Embryonic facial prominence (tissue), 1 donor: ENCODE results near the gene SRPX.

Experiments used
- DNase-seq: peaks from one replicate; pipeline ENCODE4 v3.0.0-alpha.2; 2016; ENCODE audit errors: extremely low spot score

Gene SRPX

DNA sequence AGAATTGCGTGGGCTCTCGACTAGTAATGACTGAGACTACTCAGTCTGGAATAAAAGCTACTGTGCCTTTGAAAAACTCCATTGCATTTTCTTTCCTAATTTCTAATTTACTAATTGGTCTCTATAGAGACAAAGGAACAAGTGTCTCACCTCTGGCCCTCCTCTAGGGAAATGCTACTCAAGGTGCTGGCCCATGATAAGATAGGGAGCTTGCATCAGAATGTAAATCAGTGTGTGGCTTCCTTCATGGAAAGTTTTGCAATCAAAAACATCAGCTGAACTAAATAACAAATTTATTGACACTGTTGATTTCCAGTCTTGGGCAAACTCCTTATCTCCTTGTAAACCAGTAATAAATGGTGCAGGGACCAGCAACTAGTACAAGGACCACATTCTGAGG is 81.8 kb downstream of the SRPX start:
- DNase-seq, result no peak

DNA sequence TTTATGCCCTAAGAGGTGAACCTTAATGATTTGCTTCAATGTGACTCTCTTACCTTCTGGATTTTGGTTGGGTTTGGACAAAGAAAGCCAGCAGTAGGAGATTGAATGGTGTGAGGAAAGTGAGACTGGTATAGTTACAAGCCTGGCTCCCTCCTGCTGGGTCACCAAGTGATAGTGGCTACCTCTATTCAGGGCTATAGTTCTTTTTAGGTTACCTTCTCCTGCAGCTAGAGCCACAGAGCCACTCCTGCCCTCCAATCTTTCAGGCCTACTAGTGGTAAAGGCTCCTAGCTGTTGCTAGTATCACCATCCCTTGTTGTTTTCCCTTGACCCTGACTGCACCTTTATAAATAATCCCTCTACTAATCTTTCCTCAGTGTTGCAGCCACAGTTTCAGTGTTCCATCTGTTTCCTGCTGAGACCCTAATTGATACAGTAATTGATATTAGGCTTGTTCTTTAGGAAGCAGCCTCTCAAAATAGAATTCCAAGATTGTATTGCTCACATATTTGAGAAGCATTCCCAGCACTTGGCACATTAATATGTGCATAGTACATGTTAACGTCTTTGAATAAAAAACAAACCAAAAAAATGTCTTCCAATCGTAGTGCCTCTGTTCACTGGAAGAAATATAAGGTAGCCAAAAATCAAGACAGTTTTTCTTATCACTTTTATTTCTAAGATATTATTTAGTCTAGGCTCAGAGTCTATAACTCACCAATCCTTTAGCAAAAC is 82.3 kb downstream of the SRPX start:
- DNase-seq, result no peak

DNA sequence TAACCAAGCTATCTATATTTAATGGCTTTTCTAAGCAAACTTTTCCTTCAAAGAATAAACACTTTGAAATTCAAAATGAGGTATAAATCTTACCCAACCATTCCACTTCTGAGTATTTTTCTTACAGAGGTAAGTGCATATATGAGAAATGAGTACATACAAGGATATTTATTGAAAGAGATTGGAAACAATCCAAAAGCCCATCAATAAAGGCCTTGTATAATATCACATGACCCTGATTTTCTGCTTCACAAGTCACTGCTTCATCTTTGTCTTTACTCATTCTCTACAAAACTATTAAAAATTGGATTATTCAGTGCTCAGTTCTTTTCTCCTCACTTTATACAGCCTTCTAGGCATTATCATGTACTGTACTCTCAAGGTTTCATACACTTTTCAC is 91.3 kb downstream of the SRPX start:
- DNase-seq, result no peak

DNA sequence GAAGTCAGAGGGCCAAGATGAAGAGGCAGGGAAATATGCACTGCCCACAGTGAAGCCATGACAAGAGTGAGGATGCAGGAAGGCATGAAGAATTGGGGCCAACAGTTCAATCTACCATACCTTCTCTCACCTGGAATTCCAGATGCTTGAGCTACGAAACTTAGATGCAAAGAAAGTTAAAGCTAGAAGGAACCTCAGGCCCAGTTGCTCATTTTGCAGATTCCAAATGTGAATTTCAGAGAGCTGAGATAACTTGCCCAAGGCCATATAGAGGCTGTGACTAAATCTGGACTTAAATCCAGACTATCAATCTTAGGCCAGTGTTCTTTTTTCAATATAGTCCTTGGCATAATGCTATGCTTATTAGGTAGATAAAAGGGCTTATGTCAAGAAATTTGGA is 92.7 kb downstream of the SRPX start:
- no peak for DNase-seq

DNA sequence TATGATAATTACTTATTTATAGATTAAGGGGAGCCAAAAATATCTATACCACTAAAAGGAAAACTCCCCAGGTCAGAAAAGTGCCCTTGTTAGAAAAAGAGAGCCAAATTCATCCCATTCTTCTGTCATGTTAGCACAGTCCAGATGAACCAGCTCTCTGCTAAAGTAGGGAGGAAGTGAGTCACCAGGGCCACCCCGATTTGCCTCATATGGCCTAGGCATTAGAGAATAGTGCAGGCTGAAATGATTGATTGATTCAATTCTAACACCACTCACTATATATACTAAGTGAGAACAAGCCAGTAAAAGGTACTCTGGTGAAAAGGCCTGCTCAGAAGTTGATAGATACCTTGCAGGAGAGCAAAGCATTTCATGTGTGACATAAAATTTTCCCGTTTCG is 94.5 kb downstream of the SRPX start:
- DNase-seq, result no peak

DNA sequence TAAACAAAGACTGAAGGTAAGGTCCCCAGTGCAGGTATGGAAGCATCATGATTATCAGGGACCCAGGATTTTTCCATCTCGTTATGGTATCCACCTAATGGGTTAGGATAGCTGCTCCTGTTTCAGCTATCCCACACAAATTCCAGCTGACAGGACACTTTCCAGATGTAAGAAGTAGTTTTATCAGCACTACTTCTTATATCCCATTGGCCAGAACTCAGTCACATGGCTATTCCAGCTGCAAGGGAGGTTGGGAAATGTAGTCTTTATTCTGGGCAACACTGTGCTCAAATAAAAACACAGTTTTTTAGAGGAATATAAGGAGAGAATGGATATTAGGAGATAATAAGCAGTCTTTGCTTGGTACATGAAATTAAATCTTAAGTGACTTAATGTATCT is 96.7 kb downstream of the SRPX start:
- no peak for DNase-seq

DNA sequence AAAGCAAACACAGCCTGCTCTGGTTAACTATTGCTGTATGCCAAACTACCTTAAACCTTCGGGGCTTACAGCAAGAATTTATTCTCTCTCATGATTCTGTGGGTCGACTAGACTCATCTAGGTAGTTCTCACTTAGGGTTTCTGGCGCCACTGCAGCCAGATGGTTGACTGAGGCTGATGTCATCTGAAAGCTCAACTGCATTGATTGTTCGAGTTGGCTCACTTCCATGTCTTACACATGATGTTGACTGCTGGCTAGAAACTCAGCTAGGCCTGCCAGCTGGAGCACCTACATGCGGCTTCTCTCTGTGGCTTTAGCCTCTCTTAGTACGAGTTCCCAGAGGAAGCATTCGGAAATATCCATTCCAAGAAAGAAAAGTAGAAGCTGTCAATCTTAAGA is 103.2 kb downstream of the SRPX start:
- no peak for DNase-seq

DNA sequence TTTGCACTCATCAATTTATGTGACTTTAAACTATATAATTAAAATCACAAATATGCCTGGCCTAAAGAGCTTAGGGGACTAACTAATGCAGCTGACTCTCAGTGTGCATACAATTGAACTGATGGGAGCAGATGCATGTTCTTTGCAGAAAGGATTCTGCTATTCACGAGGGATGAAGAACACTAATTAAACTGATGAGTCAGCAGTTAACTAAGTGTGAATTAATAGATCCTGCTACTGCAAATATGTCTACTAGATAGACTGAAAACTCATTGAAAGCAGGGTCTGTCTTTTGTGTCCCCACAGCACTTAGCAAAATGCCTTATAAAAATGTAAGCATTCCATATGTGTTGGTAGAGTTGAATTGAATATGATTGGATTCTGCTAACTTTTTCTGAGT is 104.0 kb downstream of the SRPX start:
- DNase-seq, result no peak

DNA sequence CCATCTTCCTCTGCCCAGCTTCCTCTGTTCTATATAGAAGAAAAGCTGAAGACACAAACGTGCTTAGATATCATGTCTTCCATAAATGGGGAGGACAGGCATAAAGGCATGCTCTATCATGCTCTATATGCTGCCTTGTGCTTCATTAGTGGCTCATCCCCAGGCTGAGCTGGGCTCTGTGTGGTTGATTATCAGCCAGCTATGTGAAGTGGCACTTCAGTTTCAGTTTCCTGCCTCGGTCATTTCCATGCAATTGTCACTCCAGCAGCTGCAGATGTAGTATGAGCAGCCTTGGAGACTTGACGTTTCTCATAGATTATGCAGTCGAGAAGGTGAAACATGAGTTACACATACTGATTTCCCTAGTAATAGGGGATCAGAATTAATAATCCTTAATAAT is 108.1 kb downstream of the SRPX start:
- no peak for DNase-seq

DNA sequence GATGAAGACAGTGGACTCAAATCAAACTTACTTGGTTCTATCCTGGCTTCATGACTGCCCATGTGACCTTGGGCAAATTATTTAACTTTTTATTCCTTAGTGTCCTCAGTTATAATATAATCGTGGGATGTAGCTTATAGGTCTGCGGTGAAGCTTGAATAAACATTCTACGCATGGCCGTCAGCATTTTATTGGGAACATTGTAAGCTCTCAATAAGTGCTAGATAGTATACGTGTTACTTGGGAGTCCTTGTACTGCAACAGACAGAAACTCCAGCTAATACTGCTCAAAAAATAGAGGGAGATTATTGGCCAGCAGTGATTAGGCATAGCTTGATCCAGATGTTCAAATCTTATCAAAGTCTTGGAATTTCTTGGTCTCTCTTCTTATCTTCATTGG is 109.5 kb downstream of the SRPX start:
- no peak for DNase-seq

DNA sequence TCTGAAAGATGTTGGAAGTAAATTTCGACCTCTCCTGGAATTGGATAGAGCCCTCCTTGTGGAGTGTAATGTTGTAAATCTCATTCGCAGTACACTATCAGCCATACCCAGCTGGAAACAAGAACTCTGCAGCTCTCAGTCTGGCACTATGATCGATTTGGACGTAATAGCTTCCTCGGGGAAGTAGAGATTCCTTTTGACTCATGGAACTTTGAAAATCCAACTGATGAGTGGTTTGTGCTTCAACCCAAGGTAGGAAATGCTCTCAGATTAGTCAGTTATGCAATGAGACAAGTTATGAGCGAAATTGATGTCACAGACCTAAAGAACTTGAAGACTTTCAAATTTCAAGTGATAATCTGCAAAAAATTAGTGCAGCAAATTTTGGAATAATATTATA is 110.4 kb downstream of the SRPX start:
- DNase-seq, result no peak

DNA sequence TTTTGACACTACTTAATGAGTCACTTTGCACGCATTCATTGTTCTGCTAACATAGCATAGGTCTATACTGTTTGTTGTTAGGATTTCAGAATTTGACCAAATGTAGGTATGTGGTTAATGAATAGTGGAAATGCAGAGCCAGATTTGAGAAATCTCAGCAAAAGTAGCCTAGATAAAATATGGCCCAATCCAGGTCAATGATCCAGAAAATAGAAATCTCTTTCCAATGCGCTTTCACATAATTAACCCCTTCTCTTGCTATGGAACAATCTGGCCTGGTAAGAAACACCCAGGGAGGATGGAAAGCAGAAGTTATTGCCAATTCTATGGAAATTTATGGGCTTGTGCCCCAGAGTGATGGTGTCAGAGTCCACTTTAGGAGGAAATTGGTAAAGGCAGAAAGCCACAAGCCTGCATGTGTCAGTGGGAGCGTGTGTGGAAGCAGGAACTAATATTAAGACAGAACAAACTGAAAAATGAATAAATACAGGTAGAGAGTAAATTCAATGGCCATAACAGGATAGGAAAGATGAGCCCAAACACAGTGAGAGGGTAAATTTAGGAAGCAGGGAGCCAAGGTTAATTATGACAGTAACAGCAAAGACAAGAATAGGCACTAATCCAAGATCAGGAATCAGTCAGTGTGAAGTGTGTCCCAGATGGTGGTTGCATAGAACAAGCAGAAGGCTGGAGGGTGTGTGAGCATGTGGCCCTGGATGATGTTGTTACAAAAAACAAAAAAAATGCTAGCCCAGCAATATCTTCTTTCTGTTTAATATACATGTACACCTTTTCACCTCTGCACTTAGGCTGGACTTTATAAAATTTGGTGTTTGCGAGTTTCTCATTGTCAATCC is 111.4 kb downstream of the SRPX start:
- DNase-seq, result no peak

DNA sequence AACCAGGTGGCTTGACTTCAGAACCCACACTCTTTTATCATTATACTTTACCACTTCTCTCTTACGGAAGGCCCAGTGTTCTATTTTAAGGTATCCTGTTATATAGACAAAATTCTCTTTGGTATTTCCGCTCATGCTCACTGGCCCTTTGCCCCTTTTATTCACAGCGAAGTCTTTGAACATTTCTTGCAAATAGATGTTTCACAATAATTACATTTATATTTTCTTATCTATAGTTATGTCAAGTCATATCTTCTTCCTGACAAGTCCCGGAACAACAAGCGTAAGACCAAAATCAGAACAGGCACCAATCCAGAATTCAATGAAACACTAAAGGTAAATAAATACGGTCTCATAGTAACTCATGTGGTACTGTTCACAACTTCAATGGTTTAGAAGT is 112.3 kb downstream of the SRPX start:
- DNase-seq, result no peak

DNA sequence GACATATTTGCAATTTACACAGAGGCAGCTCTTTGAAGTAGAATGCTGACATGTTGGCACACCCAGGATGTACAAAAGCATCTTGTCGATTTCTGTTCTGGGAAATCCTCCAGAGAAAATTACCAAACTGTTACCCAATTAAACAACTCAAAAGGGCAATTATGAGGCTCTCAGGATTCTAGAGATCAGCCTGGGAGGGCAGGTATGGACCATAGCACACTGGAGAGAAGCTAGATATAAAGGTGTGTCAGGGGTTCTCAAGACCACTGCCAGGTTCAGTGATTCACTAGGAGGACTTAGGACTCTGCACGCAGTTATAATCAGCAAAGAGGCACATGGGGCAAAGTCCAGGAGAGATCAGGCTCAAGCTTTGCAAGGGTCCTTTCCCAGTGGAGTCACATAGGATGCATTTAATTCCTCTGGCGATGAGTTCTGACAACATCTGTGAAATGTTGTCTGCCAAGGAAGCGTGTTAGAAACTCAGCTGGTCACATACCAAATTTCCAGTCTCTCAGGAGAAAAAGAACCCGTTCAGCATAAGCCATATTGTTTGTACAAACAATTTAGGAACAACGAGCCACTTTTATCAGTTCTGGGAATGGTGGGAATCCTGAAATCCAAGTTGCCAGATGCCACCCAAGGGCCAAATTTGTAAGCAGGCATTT is 113.5 kb downstream of the SRPX start:
- DNase-seq, result no peak

DNA sequence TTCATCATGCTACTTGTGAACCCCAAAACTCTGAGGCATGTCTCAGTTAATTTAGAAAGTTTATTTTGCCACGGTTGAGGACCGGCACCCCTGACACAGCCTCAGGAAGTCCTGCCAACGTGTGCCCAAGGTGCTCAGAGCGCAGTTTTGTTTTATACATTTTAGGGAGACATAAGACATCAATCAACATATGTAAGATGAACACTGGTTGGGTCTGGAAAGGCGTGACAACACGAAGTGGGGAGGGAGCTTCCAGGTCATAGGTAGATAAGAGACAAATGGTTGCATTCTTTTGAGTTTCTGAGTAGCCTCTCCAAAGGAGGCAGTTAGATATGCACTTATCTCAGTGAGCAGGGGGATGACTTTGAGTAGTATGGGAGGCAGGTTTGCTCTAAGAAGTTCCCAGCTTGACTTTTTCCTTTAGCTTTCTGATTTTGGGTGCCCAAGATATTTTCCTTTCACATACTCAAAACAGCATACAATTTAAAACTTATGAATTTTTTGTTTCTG is 115.4 kb downstream of the SRPX start:
- DNase-seq, result no peak

DNA sequence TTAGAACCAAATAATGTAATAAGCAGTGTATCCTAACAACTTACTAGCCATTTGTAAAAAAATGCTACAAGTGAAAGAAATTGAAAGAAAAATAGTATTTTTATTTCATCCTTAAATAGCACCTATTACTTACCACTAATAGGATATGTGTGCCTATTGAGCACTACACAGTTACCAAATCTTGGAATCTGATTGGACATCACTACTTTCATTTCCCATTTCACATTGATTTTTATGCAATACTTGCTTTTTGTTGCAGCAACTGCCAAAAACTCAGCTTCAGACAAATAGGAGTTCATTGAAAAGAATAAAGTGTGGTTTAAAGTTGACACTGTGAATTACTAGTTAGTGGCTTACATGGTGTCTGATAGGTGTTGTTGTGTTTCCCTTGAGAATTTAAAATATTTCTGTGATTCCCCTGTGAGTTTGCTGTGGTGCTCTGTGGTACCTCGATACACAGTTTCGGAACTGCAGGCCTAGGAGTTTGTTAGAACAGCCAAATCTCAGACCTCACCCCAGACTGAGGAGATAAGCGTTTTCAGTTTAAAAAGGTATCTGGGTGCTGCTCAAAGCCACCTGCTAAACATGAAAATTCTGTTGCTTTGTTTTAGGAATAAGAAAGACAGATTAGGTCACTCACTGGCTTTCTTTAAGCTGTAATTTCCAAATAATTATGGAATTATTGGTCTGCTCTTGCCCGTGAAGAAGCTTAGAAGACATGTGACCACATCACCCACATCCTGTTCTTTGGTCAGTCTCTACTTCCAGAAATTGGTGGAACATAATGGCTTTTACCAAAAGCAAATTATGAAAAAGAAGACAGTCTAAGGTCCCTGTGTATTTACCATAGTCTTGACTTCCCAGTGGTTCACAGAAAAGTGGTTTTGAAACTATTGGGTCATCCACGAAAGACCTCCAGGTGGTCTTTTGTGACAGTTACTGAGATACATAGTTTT is 116.5 kb downstream of the SRPX start:
- no peak for DNase-seq

DNA sequence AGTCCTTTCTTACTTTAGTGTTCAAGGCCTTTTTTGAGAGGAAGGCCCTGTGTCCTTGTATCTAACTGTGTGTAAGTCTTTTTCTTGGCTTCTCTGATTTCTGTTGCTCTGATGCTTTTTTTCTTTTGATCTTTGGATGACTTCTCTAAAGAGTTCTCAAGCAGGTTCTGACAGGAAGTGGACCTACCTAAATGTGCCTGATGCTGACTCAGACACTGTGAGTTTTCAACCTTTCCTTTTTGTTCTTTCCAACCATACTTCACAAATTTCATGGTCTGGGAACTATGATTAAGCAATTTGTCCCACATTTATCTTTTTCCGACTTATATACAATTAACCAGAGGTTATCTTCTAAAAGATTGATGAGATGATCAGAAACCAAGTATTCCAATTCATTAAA is 117.8 kb downstream of the SRPX start:
- DNase-seq, result no peak

DNA sequence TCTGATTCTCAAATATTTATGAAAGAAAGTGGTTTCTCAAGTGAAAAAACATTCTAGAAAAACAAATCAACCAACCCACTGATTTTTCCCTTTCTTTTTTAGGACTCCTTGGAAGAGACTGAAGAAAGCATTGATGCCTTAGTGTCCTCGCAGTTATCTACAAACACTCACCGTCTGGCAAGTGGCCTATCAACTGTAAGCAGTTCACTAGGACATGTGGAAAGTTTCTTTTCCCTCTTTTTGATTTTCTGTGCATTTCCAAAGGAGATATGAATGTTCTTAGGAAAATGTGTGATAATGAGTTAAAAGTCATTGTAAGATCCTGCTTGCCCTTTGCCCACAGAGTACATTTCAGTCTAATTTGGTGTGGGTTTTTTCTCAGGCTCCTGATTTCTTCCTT is 118.4 kb downstream of the SRPX start:
- DNase-seq, result no peak

DNA sequence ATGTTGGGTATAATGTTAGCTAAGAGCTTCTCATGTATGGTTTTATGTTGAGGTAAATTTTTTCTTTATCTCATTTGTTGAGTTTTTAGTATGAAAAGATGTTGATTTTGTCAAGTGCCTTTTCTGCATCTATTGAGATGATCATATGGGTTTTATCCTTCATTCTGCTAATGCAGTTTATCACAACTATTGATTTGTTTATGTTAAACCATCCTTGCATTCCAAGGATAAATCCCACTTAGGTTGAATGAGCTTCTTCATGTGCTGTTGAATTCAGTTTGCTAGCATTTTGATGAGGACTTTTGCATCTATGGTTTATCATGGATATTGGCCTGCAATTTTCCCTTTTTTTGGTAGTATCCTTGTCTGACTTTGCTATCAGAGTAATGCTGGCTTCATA is 121.0 kb downstream of the SRPX start:
- no peak for DNase-seq
